Measurements from ENCODE around the gene TRMT2A.

Gene TRMT2A

GRCh38 chr22:20148414-20148813, 31.4 kb upstream of the TRMT2A start:
- DNase-seq (ENCODE audit: low spot score) = no peak

- no peak for DNase-seq (ENCODE audit: low spot score)
Measured at GRCh38 chr22:20147237-20147988, 30.4 kb upstream of the TRMT2A start.

GRCh38 chr22:20146777-20147176, 29.8 kb upstream of the TRMT2A start:
- DNase-seq (ENCODE audit: low spot score) = no peak

- DNase-seq (ENCODE audit: low spot score) = no peak
Measured at GRCh38 chr22:20145832-20146223, 28.8 kb upstream of the TRMT2A start.

GRCh38 chr22:20145206-20145831, 28.3 kb upstream of the TRMT2A start:
- DNase-seq (ENCODE audit: low spot score) = no peak

GRCh38 chr22:20143883-20144665, 27.0 kb upstream of the TRMT2A start:
- no peak for DNase-seq (ENCODE audit: low spot score)

- DNase-seq (ENCODE audit: low spot score) = no peak
Measured at GRCh38 chr22:20142711-20143621, 25.9 kb upstream of the TRMT2A start.

GRCh38 chr22:20141186-20142077, 24.4 kb upstream of the TRMT2A start:
- DNase-seq (ENCODE audit: low spot score) = no peak

- DNase-seq (ENCODE audit: low spot score) = no peak
Measured at GRCh38 chr22:20140521-20140964, 23.5 kb upstream of the TRMT2A start.

GRCh38 chr22:20140107-20140445, 23.1 kb upstream of the TRMT2A start:
- DNase-seq (ENCODE audit: low spot score) = no peak

- no peak for DNase-seq (ENCODE audit: low spot score)
Measured at GRCh38 chr22:20139391-20140106, 22.5 kb upstream of the TRMT2A start.

- DNase-seq (ENCODE audit: low spot score) = no peak
Measured at GRCh38 chr22:20138868-20139267, 21.8 kb upstream of the TRMT2A start.

GRCh38 chr22:20138417-20138738, 21.4 kb upstream of the TRMT2A start:
- DNase-seq (ENCODE audit: low spot score) = no peak

- DNase-seq (ENCODE audit: low spot score) = no peak
Measured at GRCh38 chr22:20137671-20138416, 20.8 kb upstream of the TRMT2A start.

- no peak for DNase-seq (ENCODE audit: low spot score)
Measured at GRCh38 chr22:20137113-20137512, 20.1 kb upstream of the TRMT2A start.

GRCh38 chr22:20136603-20136873, 19.5 kb upstream of the TRMT2A start:
- no peak for DNase-seq (ENCODE audit: low spot score)

- DNase-seq (ENCODE audit: low spot score) = no peak
Measured at GRCh38 chr22:20135806-20136602, 19.0 kb upstream of the TRMT2A start.

- no peak for DNase-seq (ENCODE audit: low spot score)
Measured at GRCh38 chr22:20135265-20135664, 18.2 kb upstream of the TRMT2A start.

GRCh38 chr22:20133930-20134549, 17.0 kb upstream of the TRMT2A start:
- no peak for DNase-seq (ENCODE audit: low spot score)

Data from CD4-positive, alpha-beta T cell treated with Interleukin-2 at 100 ng/mL for 4 hours (primary cell).